Adrenal gland (tissue), 12 donors: Measurements from ENCODE around the gene KIAA1549. TPM values are rescaled to one million over a fixed set of nuclear protein-coding genes. Genes with fewer than 3 reads are reported as not detected.

ENCODE experiments used
- DNase-seq, 7 donors: peaks; one replicate each; pipeline ENCODE4 v3.0.0-alpha.2; 2019 to 2020
- H3K27ac ChIP-seq, 5 donors: fragments of 200-600 bp; sonication (generic) in 4 of 5; 1 replicate in 3 of 5; 2 replicates in 2 of 5; pipeline versions ENCODE4 v1.5.1 to v1.8.0; 2016 to 2020; ENCODE audit warnings: mild to moderate bottlenecking in 1 of 5
- H3K27me3 ChIP-seq: fragments of 200-600 bp; 2 replicates; pipeline ENCODE4 v1.8.0; 2021
- H3K36me3 ChIP-seq, 2 donors: fragments of 200-600 bp; replicated peaks in 1 of 2; 1 replicate in 1 of 2; 2 replicates in 1 of 2; pipeline versions ENCODE4 v1.5.1 to v1.8.0; 2018 to 2022
- H3K4me1 ChIP-seq, 2 donors: fragments of 200-600 bp; replicated peaks in 1 of 2; 1 replicate in 1 of 2; 2 replicates in 1 of 2; pipeline versions ENCODE4 v1.5.1 to v1.8.0; 2018 to 2021
- H3K4me3 ChIP-seq, 4 donors: fragments of 200-600 bp; sonication (generic) in 3 of 4; one replicate each; pipeline ENCODE4 v1.5.1; 2016 to 2018
- H3K9me3 ChIP-seq, 3 donors: fragments of 200-600 bp; sonication (generic) in 1 of 3; replicated peaks in 1 of 3; 1 replicate in 2 of 3; 2 replicates in 1 of 3; pipeline versions ENCODE4 v1.5.1 to v1.8.0; 2016 to 2021
- CTCF ChIP-seq, 6 experiments: fragments of 450-650 bp in 4 of 6; fragments of 200-600 bp in 2 of 6; sonication (generic) in 1 of 6; IDR thresholded peaks; 1 replicate in 5 of 6; 2 replicates in 1 of 6; pipeline versions ENCODE4 v1.5.1 to v1.8.0; 2016 to 2021; ENCODE audit warnings: antibody characterized with exemption in 6 of 6, mild to moderate bottlenecking in 2 of 6, moderate library complexity in 1 of 6
- POLR2A ChIP-seq, 2 donors: fragments of 450-650 bp; IDR thresholded peaks; one replicate each; pipeline ENCODE4 v1.6.1; 2017; ENCODE audit warnings: antibody characterized with exemption in 2 of 2, mild to moderate bottlenecking in 2 of 2, moderate library complexity in 1 of 2
- WGBS, 4 donors: extraction: QIAGEN DNeasy Blood & Tissue Kit in 2 of 4; methylation state at CpG; one replicate each; pipeline versions ENCODE4 v1.1.5 to v1.1.7; 2013 to 2017; 5-methylcytosine and 5-hydroxymethylcytosine counted together
- intact Hi-C, 2 donors: fragments of 100-400 bp; cut with DNase I; formaldehyde crosslinking; loops; one replicate each; pipeline versions ENCODE4 v1.14.1 to v1.15.0; 2022 to 2023
- polyA plus RNA-seq, 3 donors: library from polyadenylated mRNA; stranded (reverse); fragments of 200-250 nt in 2 of 3; fragments of 350-450 nt in 1 of 3; fragmentation: Illumina TruSeq in 1 of 3; extraction: RNeasy Lipid Tissue Mini Kit (QIAGEN cat#74804) in 1 of 3; gene quantifications; one replicate each; pipeline ENCODE4 v1.2.3, GENCODE V29; 2013 to 2014
- total RNA-seq, 9 donors: library from RNA; depleted of rRNA in 4 of 9; stranded (reverse); fragments of >200 nt in 4 of 9; fragments of 120-200 nt in 1 of 9; fragmentation: NEBNext Ultra II Directional in 1 of 9; extraction: Animal tissue kit (Norgen Biotek cat#: 25700) in 1 of 9; gene quantifications; one replicate each; pipeline versions ENCODE4 v1.1.0 to v1.2.4, GENCODE V29; 2013 to 2023
- donor health status: healthy with polysubstance abuse.
- donor health status: Bipolar disorder and iron deficiency.
- donor health status: DM: yes; HTN: yes; CAD: no.
- donor health status: DM: no; HTN: no; CAD: no.
- donor health status: DM: no; HTN: no; CAD: no.
- donor health status: DM: yes; HTN: yes; CAD: no.

Gene KIAA1549
- total and polyA plus RNA-seq, 12 donors = 1.3 to 7.6 (median 3.7) TPM

GRCh38 chr7:138919911-138920310 lies 61.3 kb downstream of the KIAA1549 start:
- Histone ChIP-seq H3K27me3 (no peaks in the 10 kb centered on the region), H3K27ac (no peak overlapping the region), H3K4me1 (no peaks in the 10 kb centered on the region), H3K4me3 (no peak overlapping the region), H3K36me3 (no peaks in the 10 kb centered on the region), H3K9me3 (no peaks in the 10 kb centered on the region)
- DNase-seq = peak in 1 of 7 donors; percentile 34
- intact Hi-C loops = no loop called here
- TF ChIP-seq POLR2A (IDR thresholded peaks at IDR 0.05) (no peak), CTCF (IDR thresholded peaks at IDR 0.05) (no peak)
- 71 to 91% (median 86%) methylated on average over 4 to 5 of the region's 5 CpGs for WGBS, 4 donors

- WGBS, 4 donors = 83 to 89% (median 87%) methylated on average over 9 of the region's 9 CpGs
- TF ChIP-seq POLR2A (IDR thresholded peaks at IDR 0.05) (no peak), CTCF (IDR thresholded peaks at IDR 0.05) (no peak)
- H3K27ac ChIP-seq = no peak overlapping the region
- H3K36me3 ChIP-seq = no peaks in the 10 kb centered on the region
- H3K4me1 ChIP-seq = no peaks in the 10 kb centered on the region
- intact Hi-C loops = no loop called here
- H3K27me3 ChIP-seq = no peaks in the 10 kb centered on the region
- no peak for DNase-seq
- H3K9me3 ChIP-seq = no peaks in the 10 kb centered on the region
- no peak overlapping the region for H3K4me3 ChIP-seq
Observed at GRCh38 chr7:138919216-138919615, 62.0 kb downstream of the KIAA1549 start.

- Histone ChIP-seq H3K4me1 (no peaks in the 10 kb centered on the region), H3K4me3 (no peak overlapping the region), H3K27ac (no peak overlapping the region), H3K9me3 (no peaks in the 10 kb centered on the region), H3K36me3 (no peaks in the 10 kb centered on the region), H3K27me3 (no peaks in the 10 kb centered on the region)
- DNase-seq = no peak
- intact Hi-C loops = no loop called here
- TF ChIP-seq POLR2A (IDR thresholded peaks at IDR 0.05) (no peak), CTCF (IDR thresholded peaks at IDR 0.05) (no peak)
- 94 to 97% (median 95%) methylated on average over 10 of the region's 10 CpGs for WGBS, 4 donors
Observed at GRCh38 chr7:138918756-138919155, 62.4 kb downstream of the KIAA1549 start.

- TF ChIP-seq POLR2A (IDR thresholded peaks at IDR 0.05) (no peak), CTCF (IDR thresholded peaks at IDR 0.05) (no peak)
- Histone ChIP-seq H3K36me3 (no peaks in the 10 kb centered on the region), H3K4me3 (no peak overlapping the region), H3K27me3 (no peaks in the 10 kb centered on the region), H3K27ac (no peak overlapping the region), H3K9me3 (no peaks in the 10 kb centered on the region), H3K4me1 (no peaks in the 10 kb centered on the region)
- intact Hi-C loops = no loop called here
- 92 to 98% (median 96%) methylated on average over 13 of the region's 13 CpGs for WGBS, 4 donors
- peak in 1 of 7 donors; percentile 35 for DNase-seq
Observed at GRCh38 chr7:138918176-138918575, 63.0 kb downstream of the KIAA1549 start.
